H1 (cell line): ENCODE data around the gene DMXL1. TPM values are rescaled to one million over a fixed set of nuclear protein-coding genes. Genes with fewer than 3 reads are reported as not detected.
"Not testable (repeated sequence)": the region's sequence is repeated elsewhere in the genome, so short reads cannot be mapped to it uniquely, and the experiment has no call there.

Experiments
- CTCF ChIA-PET: fragments of 300-600 bp; sonication (Branson Sonifier 250); formaldehyde crosslinking; loops from one replicate; lab custom pipeline; 2021; ENCODE audit not compliant: partially characterized antibody; lab: Charles Lee
- POLR2A ChIA-PET: fragments of 300-600 bp; sonication (Branson Sonifier 250); formaldehyde crosslinking; loops from one replicate; lab custom pipeline; 2021; ENCODE audit warnings: inconsistent platforms; ENCODE audit not compliant: partially characterized antibody; lab: Charles Lee
- DNase-seq, 2 experiments: peaks; one replicate each; pipeline versions ENCODE4 v3.0.0 to v3.0.0-alpha.2; 2010 to 2022; ENCODE audit warnings: low spot score in 2 of 2, low read depth in 1 of 2, mixed read lengths in 1 of 2
- FAIRE-seq: peaks from 2 replicates; lab custom pipeline; 2011; peaks lifted over from hg19 to GRCh38; lab: Jason Lieb, UNC
- H2AFZ ChIP-seq: 2 replicates; pipeline ENCODE4 v1.8.1; 2012; ENCODE audit warnings: low read length, inconsistent platforms
- H2AK5ac ChIP-seq: 2 replicates; pipeline ENCODE4 v1.6.1; 2013; ENCODE audit warnings: low read depth, low read length
- H2BK120ac ChIP-seq: replicated peaks from 2 replicates; pipeline ENCODE3; 2013; ENCODE audit warnings: low read depth, low read length, inconsistent platforms
- H2BK12ac ChIP-seq: 2 replicates; pipeline ENCODE4 v1.6.1; 2013; ENCODE audit warnings: low read depth, low read length
- H2BK15ac ChIP-seq: 2 replicates; pipeline ENCODE4 v1.6.1; 2013; ENCODE audit warnings: low read length
- H2BK20ac ChIP-seq: 2 replicates; pipeline ENCODE4 v1.6.1; 2013; ENCODE audit warnings: low read length
- H2BK5ac ChIP-seq: 2 replicates; pipeline ENCODE4 v1.6.1; 2013; ENCODE audit warnings: low read depth, low read length
- H3K14ac ChIP-seq: 2 replicates; pipeline ENCODE4 v1.6.1; 2013; ENCODE audit warnings: inconsistent platforms; ENCODE audit not compliant: insufficient read length
- H3K18ac ChIP-seq: 2 replicates; pipeline ENCODE4 v1.6.1; 2013; ENCODE audit warnings: low read length; ENCODE audit errors: extremely low read depth
- H3K23ac ChIP-seq: 2 replicates; pipeline ENCODE4 v1.6.1; 2013; ENCODE audit warnings: inconsistent platforms; ENCODE audit not compliant: insufficient read length
- H3K23me2 ChIP-seq: 2 replicates; pipeline ENCODE4 v1.6.1; 2013; ENCODE audit warnings: low read depth, low read length
- H3K27ac ChIP-seq: 2 replicates; pipeline ENCODE4 v1.6.1; 2011; ENCODE audit warnings: low read depth, low read length, inconsistent platforms
- H3K27me3 ChIP-seq, 4 experiments: replicated peaks in 1 of 4; 1 replicate in 1 of 4; 2 replicates in 3 of 4; pipeline versions ENCODE4 v1.6.1 to v1.8.1; 2011 to 2013; ENCODE audit warnings: low read length in 3 of 4, mild to moderate bottlenecking in 3 of 4, inconsistent platforms in 2 of 4, mixed read lengths in 2 of 4, moderate library complexity in 1 of 4; ENCODE audit not compliant: control insufficient read depth in 3 of 4, insufficient read depth in 3 of 4; ENCODE audit errors: extremely low read depth in 1 of 4
- H3K36me3 ChIP-seq, 4 experiments: 2 replicates each; pipeline versions ENCODE4 v1.6.1 to v1.8.1; 2011 to 2013; ENCODE audit warnings: mild to moderate bottlenecking in 4 of 4, low read length in 3 of 4, moderate library complexity in 2 of 4, control low read depth in 1 of 4, inconsistent platforms in 1 of 4; ENCODE audit not compliant: insufficient read depth in 4 of 4, control insufficient read depth in 2 of 4
- H3K4ac ChIP-seq: replicated peaks from 2 replicates; pipeline ENCODE3; 2013; ENCODE audit warnings: low read length, low read depth, mixed read lengths, inconsistent platforms; ENCODE audit not compliant: insufficient read length
- H3K4me1 ChIP-seq, 4 experiments: replicated peaks in 1 of 4; 1 replicate in 1 of 4; 2 replicates in 3 of 4; pipeline versions ENCODE4 v1.6.1 to v1.8.1; 2011 to 2013; ENCODE audit warnings: low read length in 3 of 4, inconsistent platforms in 2 of 4, mixed read lengths in 1 of 4; ENCODE audit not compliant: insufficient read depth in 4 of 4, control insufficient read depth in 3 of 4
- H3K4me2 ChIP-seq, 2 experiments: 2 replicates each; pipeline versions ENCODE4 v1.6.1 to v1.8.1; 2011 to 2013; ENCODE audit warnings: low read depth in 2 of 2, low read length in 2 of 2, control low read depth in 1 of 2, inconsistent platforms in 1 of 2, mild to moderate bottlenecking in 1 of 2; ENCODE audit not compliant: insufficient read depth in 1 of 2
- H3K4me3 ChIP-seq, 4 experiments: fragments of 200-600, 300-600 bp in 1 of 4; sonication (generic), shearing (Covaris generic), sonication (Bioruptor Twin) in 1 of 4; 2 replicates each; pipeline versions ENCODE4 v1.5.1 to v1.8.1; 2011 to 2016; ENCODE audit warnings: low read length in 4 of 4, low read depth in 3 of 4, control low read depth in 2 of 4, inconsistent platforms in 2 of 4, mild to moderate bottlenecking in 2 of 4, mixed read lengths in 1 of 4, moderate library complexity in 1 of 4; ENCODE audit not compliant: insufficient read depth in 2 of 4; ENCODE audit errors: extremely low read depth in 1 of 4
- H3K56ac ChIP-seq: replicated peaks from 2 replicates; pipeline ENCODE3; 2013; ENCODE audit warnings: low read depth, mild to moderate bottlenecking, mixed read lengths, low read length, inconsistent platforms; ENCODE audit not compliant: insufficient read length
- H3K79me1 ChIP-seq: 2 replicates; pipeline ENCODE4 v1.6.1; 2013; ENCODE audit warnings: low read depth, low read length, control low read depth
- H3K79me2 ChIP-seq, 2 experiments: 2 replicates each; pipeline versions ENCODE4 v1.6.1 to v1.8.1; 2012 to 2013; ENCODE audit warnings: low read length in 2 of 2, mild to moderate bottlenecking in 2 of 2, inconsistent platforms in 1 of 2; ENCODE audit not compliant: insufficient read depth in 2 of 2, control insufficient read depth in 1 of 2
- H3K9ac ChIP-seq, 4 experiments: replicated peaks in 1 of 4; 1 replicate in 1 of 4; 2 replicates in 3 of 4; pipeline versions ENCODE4 v1.6.1 to v1.8.1; 2011 to 2013; ENCODE audit warnings: low read depth in 3 of 4, low read length in 3 of 4, control low read depth in 2 of 4, mild to moderate bottlenecking in 2 of 4, moderate library complexity in 2 of 4, inconsistent platforms in 1 of 4; ENCODE audit errors: extremely low read depth in 1 of 4
- H3K9me3 ChIP-seq, 2 experiments: 2 replicates each; pipeline versions ENCODE4 v1.6.1 to v1.8.1; 2012 to 2013; ENCODE audit warnings: mild to moderate bottlenecking in 2 of 2, moderate library complexity in 2 of 2, control low read depth in 1 of 2, inconsistent platforms in 1 of 2, low read depth in 1 of 2, low read length in 1 of 2, mixed read lengths in 1 of 2; ENCODE audit not compliant: insufficient read depth in 2 of 2
- H4K20me1 ChIP-seq, 2 experiments: replicated peaks in 1 of 2; 2 replicates each; pipeline versions ENCODE3 to v1.8.1; 2011 to 2013; ENCODE audit warnings: inconsistent platforms in 2 of 2, low read length in 2 of 2, mild to moderate bottlenecking in 1 of 2; ENCODE audit not compliant: insufficient read depth in 2 of 2, control insufficient read depth in 1 of 2
- H4K5ac ChIP-seq: 2 replicates; pipeline ENCODE4 v1.6.1; 2013; ENCODE audit warnings: low read length, low read depth, mixed read lengths, inconsistent platforms; ENCODE audit not compliant: insufficient read length
- H4K8ac ChIP-seq: 2 replicates; pipeline ENCODE4 v1.8.0; 2013; ENCODE audit warnings: mild to moderate bottlenecking, moderate library complexity, low read length, inconsistent platforms; ENCODE audit not compliant: insufficient read depth; ENCODE audit errors: extremely low read depth
- H4K91ac ChIP-seq: replicated peaks from 2 replicates; pipeline ENCODE3; 2013; ENCODE audit warnings: low read length, mixed read lengths, inconsistent platforms; ENCODE audit not compliant: insufficient read length
- WGBS, 2 experiments: shearing (Covaris generic) in 1 of 2; methylation state at CpG; one replicate each; pipeline versions ENCODE4 v1.1.6 to v1.1.7; 2013 to 2015; ENCODE audit warnings: low lambda C conversion rate in 2 of 2, mixed read lengths in 2 of 2, inconsistent platforms in 1 of 2, low coverage in 1 of 2, missing lambda C conversion rate in 1 of 2; ENCODE audit not compliant: insufficient replicate concordance in 2 of 2, insufficient coverage in 1 of 2, insufficient read length in 1 of 2; ENCODE audit errors: extremely low coverage in 1 of 2, missing lambda C conversion rate in 1 of 2; 5-methylcytosine and 5-hydroxymethylcytosine counted together
- polyA plus RNA-seq, 7 experiments: library from polyadenylated mRNA; depleted of rRNA in 3 of 7; stranded (reverse) in 5 of 7; unstranded in 2 of 7; fragments of >200 nt in 5 of 7; fragments of 200-250 nt in 2 of 7; gene quantifications; 1 replicate in 5 of 7; 2 replicates in 1 of 7; 4 replicates in 1 of 7; pipeline versions ENCODE4 v1.2.1 to v1.2.3, GENCODE V29; 2011 to 2013; ENCODE audit warnings: missing spikeins in 2 of 7, mixed read lengths in 2 of 7
- total RNA-seq: library from RNA; stranded (reverse); fragmentation: NEBNext Ultra II Directional; extraction: Animal tissue kit (Norgen Biotek cat#: 25700); gene quantifications from 2 replicates; pipeline ENCODE4 v1.2.1, GENCODE V29; 2021

DMXL1 gene
- total and polyA plus RNA-seq, 2 of the 8 experiments (the other 6 are each of a cell fraction or from before 2014, with no cell fraction given): 10.1 to 43.9 TPM

GRCh38 chr5:119122474-119122873, 51.6 kb downstream of the DMXL1 start:
- H3K79me1 ChIP-seq, H3K4ac ChIP-seq, H4K91ac ChIP-seq, DNase-seq, H2AFZ ChIP-seq, H2BK15ac ChIP-seq, POLR2A ChIA-PET, H2BK120ac ChIP-seq, H3K18ac ChIP-seq, H2BK12ac ChIP-seq, H3K4me1 ChIP-seq, H3K9ac ChIP-seq, H4K5ac ChIP-seq, H4K8ac ChIP-seq, CTCF ChIA-PET, H3K27me3 ChIP-seq, H2BK5ac ChIP-seq, H3K23ac ChIP-seq, H3K56ac ChIP-seq, H3K79me2 ChIP-seq, FAIRE-seq, H2AK5ac ChIP-seq, H3K23me2 ChIP-seq, H4K20me1 ChIP-seq, H3K4me2 ChIP-seq, H3K14ac ChIP-seq, H3K4me3 ChIP-seq, H3K27ac ChIP-seq, H2BK20ac ChIP-seq: not testable (repeated sequence)
- H3K36me3 ChIP-seq: peaks cover 4 to 48% (median 27%) of the 10 kb centered on the region in 4 experiments; a peak in 7 of 8 replicates
- 91% methylated on average over 4 of the region's 27 CpGs; no CpG with 5 or more reads in 1 of the 2 experiments for WGBS, 2 experiments
- peaks cover 3 to 22% of the 10 kb centered on the region in 2 experiments; a peak in 3 of 4 replicates for H3K9me3 ChIP-seq
